Measurements from ENCODE around the gene CRIP3. TPM values are rescaled to one million over a fixed set of nuclear protein-coding genes. Genes with fewer than 3 reads are reported as not detected.

The CRIP3 gene
- total RNA-seq, 1 experiment from 2014 or later = 5.7 TPM

GRCh38 chr6:43297644-43298564, 10.7 kb downstream of the CRIP3 start, which contains the start of gene SLC22A7:
Gene SLC22A7, plus strand, starts transcription at chr6:43298260. Its CDS starts 99 bp downstream, at chr6:43298359.
- POLR2A ChIA-PET (ENCODE audit: unreplicated experiment) = interaction anchor here (0.5 kb wide), 1 partner anchor 100 kb away, joined by 3 read pairs; no protein-coding TSS in a partner anchor
- no peaks in the 10 kb centered on the region; the same call in 1 of the 2 replicates for H3K27me3 ChIP-seq (ENCODE audit: insufficient read depth, low read depth)
- no peak within 1 kb of the TSS for H3K4me3 ChIP-seq
- intact Hi-C loops (cut with micrococcal nuclease; ENCODE audit: unreplicated experiment) = no loop called here
- H2AFZ ChIP-seq = no peak within 1 kb of the TSS
- H3K4me1 ChIP-seq (replicated peaks; ENCODE audit: insufficient read depth) = no peaks in the 10 kb centered on the region
- H3K9me2 ChIP-seq (ENCODE audit: insufficient read depth) = no peaks in the 10 kb centered on the region
- no peak for DNase-seq
- BruUV-seq (replicated peaks) = no TSS peak
- no peaks in the 10 kb centered on the region for H3K36me3 ChIP-seq (ENCODE audit: low read depth)
- CTCF ChIA-PET = interaction anchor here (0.6 kb wide), 3 partner anchors 124 to 552 kb away, joined by 6 to 16 read pairs (median 6); partner anchors contain the start of gene TBCC
- no peaks in the 10 kb centered on the region for H4K20me1 ChIP-seq (ENCODE audit: insufficient read depth)
- H3K79me2 ChIP-seq (ENCODE audit: low read depth) = no peaks in the 10 kb centered on the region
- TF ChIP-seq CTCF (conservative IDR thresholded peaks at IDR 0.05) (no peak), EZH2 (IDR thresholded peaks at IDR 0.05; ENCODE audit: low read depth) (no peak)
- H3K4me2 ChIP-seq = no peak within 1 kb of the TSS
- no peak within 1 kb of the TSS for H3K27ac ChIP-seq
- no peaks in the 10 kb centered on the region for H3F3A ChIP-seq (ENCODE audit: insufficient read depth, low read depth)
- H3K9me3 ChIP-seq (ENCODE audit: insufficient read depth, low read depth) = no peaks in the 10 kb centered on the region

- no peak overlapping the region for H3K4me3 ChIP-seq
- no peak for DNase-seq
- CTCF ChIA-PET = interaction anchor here (0.5 to 0.6 kb wide), 3 partner anchors 53 to 366 kb away, joined by 5 to 6 read pairs (median 6); partner anchors contain the start of gene TJAP1
- no peaks in the 10 kb centered on the region for H3K79me2 ChIP-seq (ENCODE audit: low read depth)
- H3K27ac ChIP-seq = no peak overlapping the region
- POLR2A ChIA-PET (ENCODE audit: unreplicated experiment) = interaction anchor here (0.5 kb wide), 1 partner anchor 99 kb away, joined by 3 read pairs; no protein-coding TSS in a partner anchor
- intact Hi-C loops (cut with micrococcal nuclease; ENCODE audit: unreplicated experiment) = no loop called here
- H2AFZ ChIP-seq = no peak overlapping the region
- TF ChIP-seq CTCF (conservative IDR thresholded peaks at IDR 0.05) (no peak), EZH2 (IDR thresholded peaks at IDR 0.05; ENCODE audit: low read depth) (no peak)
- no peaks in the 10 kb centered on the region for H3K9me3 ChIP-seq (ENCODE audit: insufficient read depth, low read depth)
- H3K36me3 ChIP-seq (ENCODE audit: low read depth) = no peaks in the 10 kb centered on the region
- BruUV-seq (replicated peaks) = no TSS peak
- H3K4me2 ChIP-seq = no peak overlapping the region
- no peaks in the 10 kb centered on the region; the same call in 1 of the 2 replicates for H3K27me3 ChIP-seq (ENCODE audit: insufficient read depth, low read depth)
- H4K20me1 ChIP-seq (ENCODE audit: insufficient read depth) = no peaks in the 10 kb centered on the region
- no peaks in the 10 kb centered on the region for H3K9me2 ChIP-seq (ENCODE audit: insufficient read depth)
- no peaks in the 10 kb centered on the region for H3F3A ChIP-seq (ENCODE audit: insufficient read depth, low read depth)
- no peaks in the 10 kb centered on the region for H3K4me1 ChIP-seq (replicated peaks; ENCODE audit: insufficient read depth)
Measured at GRCh38 chr6:43296780-43297497, 11.7 kb downstream of the CRIP3 start.

GRCh38 chr6:43295456-43295855, 13.2 kb downstream of the CRIP3 start:
- intact Hi-C loops (cut with micrococcal nuclease; ENCODE audit: unreplicated experiment) = no loop called here
- no TSS peak for BruUV-seq (replicated peaks)

More at GRCh38 chr6:43295456-43295855, 13.2 kb downstream of the CRIP3 start:
- Histone ChIP-seq H3K27ac (no peak overlapping the region), H3F3A (ENCODE audit: insufficient read depth, low read depth) (no peaks in the 10 kb centered on the region), H3K4me2 (no peak overlapping the region), H3K4me3 (no peak overlapping the region), H3K9me3 (ENCODE audit: insufficient read depth, low read depth) (no peaks in the 10 kb centered on the region), H3K36me3 (ENCODE audit: low read depth) (no peaks in the 10 kb centered on the region), H3K79me2 (ENCODE audit: low read depth) (no peaks in the 10 kb centered on the region), H3K9me2 (ENCODE audit: insufficient read depth) (no peaks in the 10 kb centered on the region), H4K20me1 (ENCODE audit: insufficient read depth) (no peaks in the 10 kb centered on the region), H3K4me1 (replicated peaks; ENCODE audit: insufficient read depth) (no peaks in the 10 kb centered on the region), H3K27me3 (ENCODE audit: insufficient read depth, low read depth) (no peaks in the 10 kb centered on the region; the same call in 1 of the 2 replicates), H2AFZ (no peak overlapping the region)
- ChIA-PET POLR2A (ENCODE audit: unreplicated experiment) (no interaction called here), CTCF (no interaction called here)
- no peak for DNase-seq
- TF ChIP-seq CTCF (conservative IDR thresholded peaks at IDR 0.05) = no peak
- no peak for TF ChIP-seq EZH2 (IDR thresholded peaks at IDR 0.05; ENCODE audit: low read depth)

Data from PC-9 (cell line).